ENCODE data around the gene UPP2. TPM values are rescaled to one million over a fixed set of nuclear protein-coding genes. Genes with fewer than 3 reads are reported as not detected.

Gene UPP2
- total RNA-seq, 1 donor from 2014 or later = not detected

- H3K4me1 Mint-ChIP-seq (ENCODE audit: low read depth, unreplicated experiment) = no peaks in the 10 kb centered on the region
- Histone ChIP-seq H3K27ac (ENCODE audit: low read depth, low read length) (no peak overlapping the region), H3K9me3 (ENCODE audit: insufficient read depth, low read depth, low read length) (no peaks in the 10 kb centered on the region), H3K36me3 (ENCODE audit: insufficient read depth, low read length) (no peaks in the 10 kb centered on the region), H3K4me3 (ENCODE audit: insufficient read depth, low read depth, low read length) (no peak overlapping the region), H3K9ac (ENCODE audit: low read length) (no peak overlapping the region), H3K79me2 (ENCODE audit: insufficient read depth, low read length) (no peaks in the 10 kb centered on the region), H3K4me2 (ENCODE audit: low read length) (no peak overlapping the region), H2AFZ (ENCODE audit: low read depth, low read length) (no peak overlapping the region), H4K20me1 (ENCODE audit: insufficient read depth, low read length) (no peaks in the 10 kb centered on the region), H3K4me1 (ENCODE audit: insufficient read depth, low read length) (no peaks in the 10 kb centered on the region), H3K27me3 (ENCODE audit: insufficient read depth, low read length) (no peaks in the 10 kb centered on the region)
- H3K27ac Mint-ChIP-seq (ENCODE audit: unreplicated experiment) = no peak overlapping the region
- H3K27me3 Mint-ChIP-seq (ENCODE audit: low read depth, unreplicated experiment) = peaks cover 2% of the 10 kb centered on the region
- FAIRE-seq = no peak
- no peak for TF ChIP-seq EZH2 (IDR thresholded peaks at IDR 0.05; ENCODE audit: insufficient read depth, low read length)
- TF ChIP-seq, protein P1, sequence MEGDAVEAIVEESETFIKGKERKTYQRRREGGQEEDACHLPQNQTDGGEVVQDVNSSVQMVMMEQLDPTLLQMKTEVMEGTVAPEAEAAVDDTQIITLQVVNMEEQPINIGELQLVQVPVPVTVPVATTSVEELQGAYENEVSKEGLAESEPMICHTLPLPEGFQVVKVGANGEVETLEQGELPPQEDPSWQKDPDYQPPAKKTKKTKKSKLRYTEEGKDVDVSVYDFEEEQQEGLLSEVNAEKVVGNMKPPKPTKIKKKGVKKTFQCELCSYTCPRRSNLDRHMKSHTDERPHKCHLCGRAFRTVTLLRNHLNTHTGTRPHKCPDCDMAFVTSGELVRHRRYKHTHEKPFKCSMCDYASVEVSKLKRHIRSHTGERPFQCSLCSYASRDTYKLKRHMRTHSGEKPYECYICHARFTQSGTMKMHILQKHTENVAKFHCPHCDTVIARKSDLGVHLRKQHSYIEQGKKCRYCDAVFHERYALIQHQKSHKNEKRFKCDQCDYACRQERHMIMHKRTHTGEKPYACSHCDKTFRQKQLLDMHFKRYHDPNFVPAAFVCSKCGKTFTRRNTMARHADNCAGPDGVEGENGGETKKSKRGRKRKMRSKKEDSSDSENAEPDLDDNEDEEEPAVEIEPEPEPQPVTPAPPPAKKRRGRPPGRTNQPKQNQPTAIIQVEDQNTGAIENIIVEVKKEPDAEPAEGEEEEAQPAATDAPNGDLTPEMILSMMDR (IDR thresholded peaks at IDR 0.05; ENCODE audit: insufficient read depth, low read depth, low read length) = no peak
- H3K4me3 Mint-ChIP-seq (ENCODE audit: unreplicated experiment) = no peak overlapping the region
- H3K9me3 Mint-ChIP-seq (ENCODE audit: unreplicated experiment) = no peaks in the 10 kb centered on the region
- H3K36me3 Mint-ChIP-seq (ENCODE audit: low read depth, unreplicated experiment) = no peaks in the 10 kb centered on the region
- DNase-seq (ENCODE audit: low read depth) = no peak
These were observed 26.7 kb downstream of the UPP2 start for GRCh38 chr2:158128168-158128973.

GRCh38 chr2:158129037-158129436, 27.4 kb downstream of the UPP2 start:
- H3K27ac Mint-ChIP-seq (ENCODE audit: unreplicated experiment) = no peak overlapping the region
- H3K9me3 ChIP-seq (ENCODE audit: insufficient read depth, low read depth, low read length) = no peaks in the 10 kb centered on the region
- no peak for FAIRE-seq
- no peak overlapping the region for H3K4me2 ChIP-seq (ENCODE audit: low read length)
- no peaks in the 10 kb centered on the region for H4K20me1 ChIP-seq (ENCODE audit: insufficient read depth, low read length)
- H3K27me3 ChIP-seq (ENCODE audit: insufficient read depth, low read length) = no peaks in the 10 kb centered on the region
- no peak overlapping the region for H3K27ac ChIP-seq (ENCODE audit: low read depth, low read length)
- no peaks in the 10 kb centered on the region for H3K4me1 Mint-ChIP-seq (ENCODE audit: low read depth, unreplicated experiment)
- no peaks in the 10 kb centered on the region for H3K36me3 Mint-ChIP-seq (ENCODE audit: low read depth, unreplicated experiment)
- no peaks in the 10 kb centered on the region for H3K9me3 Mint-ChIP-seq (ENCODE audit: unreplicated experiment)
- H3K79me2 ChIP-seq (ENCODE audit: insufficient read depth, low read length) = no peaks in the 10 kb centered on the region
- no peak overlapping the region for H3K9ac ChIP-seq (ENCODE audit: low read length)
- peaks cover under 1% of the 10 kb centered on the region for H3K27me3 Mint-ChIP-seq (ENCODE audit: low read depth, unreplicated experiment)
- TF ChIP-seq, protein P1 (IDR thresholded peaks at IDR 0.05; ENCODE audit: insufficient read depth, low read depth, low read length) = no peak
- no peak for TF ChIP-seq EZH2 (IDR thresholded peaks at IDR 0.05; ENCODE audit: insufficient read depth, low read length)
- no peak overlapping the region for H2AFZ ChIP-seq (ENCODE audit: low read depth, low read length)
- no peak overlapping the region for H3K4me3 Mint-ChIP-seq (ENCODE audit: unreplicated experiment)
- no peak for DNase-seq (ENCODE audit: low read depth)
- H3K36me3 ChIP-seq (ENCODE audit: insufficient read depth, low read length) = no peaks in the 10 kb centered on the region
- H3K4me3 ChIP-seq (ENCODE audit: insufficient read depth, low read depth, low read length) = no peak overlapping the region
- H3K4me1 ChIP-seq (ENCODE audit: insufficient read depth, low read length) = no peaks in the 10 kb centered on the region

DNA sequence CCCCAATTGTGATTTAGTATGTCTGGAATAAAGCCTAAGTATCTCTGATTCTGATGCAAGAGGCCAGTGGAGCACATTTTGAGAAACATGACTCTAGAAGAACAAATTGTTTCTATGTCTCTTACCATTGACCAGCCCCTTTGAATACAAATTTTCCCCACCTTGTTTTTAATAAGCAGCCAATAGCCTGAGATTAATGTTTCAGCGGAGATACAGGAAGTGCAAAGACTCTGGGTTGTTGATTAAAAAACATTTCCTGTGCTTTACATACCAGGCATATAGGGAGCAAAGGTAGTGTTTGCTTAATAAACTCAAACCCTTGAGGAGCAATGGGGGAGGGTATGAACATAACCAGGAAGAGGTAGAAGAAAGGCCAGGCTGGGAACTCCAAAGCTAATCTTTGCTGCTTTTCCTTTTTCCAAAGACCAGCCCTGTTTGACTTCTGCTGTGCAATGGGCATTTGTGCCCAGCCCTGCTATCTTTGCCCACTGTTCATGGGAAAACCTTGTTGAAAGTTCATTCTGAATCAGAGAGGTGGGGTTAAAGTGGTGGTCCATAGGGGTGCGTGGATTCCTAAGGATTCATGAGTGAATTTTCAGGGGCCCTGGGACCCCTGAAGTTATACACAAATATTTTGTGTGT, 29.3 kb downstream of the UPP2 start:
- H3K4me3 ChIP-seq (ENCODE audit: insufficient read depth, low read depth, low read length) = no peak overlapping the region
- TF ChIP-seq, protein P1 (IDR thresholded peaks at IDR 0.05; ENCODE audit: insufficient read depth, low read depth, low read length) = no peak
- TF ChIP-seq EZH2 (IDR thresholded peaks at IDR 0.05; ENCODE audit: insufficient read depth, low read length) = no peak
- Mint-ChIP-seq H3K4me3 (ENCODE audit: unreplicated experiment) (no peak overlapping the region), H3K4me1 (ENCODE audit: low read depth, unreplicated experiment) (no peaks in the 10 kb centered on the region), H3K27me3 (ENCODE audit: low read depth, unreplicated experiment) (peaks cover 2% of the 10 kb centered on the region), H3K9me3 (ENCODE audit: unreplicated experiment) (no peaks in the 10 kb centered on the region), H3K27ac (ENCODE audit: unreplicated experiment) (no peak overlapping the region), H3K36me3 (ENCODE audit: low read depth, unreplicated experiment) (no peaks in the 10 kb centered on the region)
- no peaks in the 10 kb centered on the region for H3K27me3 ChIP-seq (ENCODE audit: insufficient read depth, low read length)
- H3K4me2 ChIP-seq (ENCODE audit: low read length) = no peak overlapping the region
- DNase-seq (ENCODE audit: low read depth) (no peak), FAIRE-seq (no peak)
- no peaks in the 10 kb centered on the region for H4K20me1 ChIP-seq (ENCODE audit: insufficient read depth, low read length)
- H3K27ac ChIP-seq (ENCODE audit: low read depth, low read length) = no peak overlapping the region
- H3K4me1 ChIP-seq (ENCODE audit: insufficient read depth, low read length) = no peaks in the 10 kb centered on the region
- H2AFZ ChIP-seq (ENCODE audit: low read depth, low read length) = no peak overlapping the region
- H3K9me3 ChIP-seq (ENCODE audit: insufficient read depth, low read depth, low read length) = no peaks in the 10 kb centered on the region
- no peaks in the 10 kb centered on the region for H3K36me3 ChIP-seq (ENCODE audit: insufficient read depth, low read length)
- no peaks in the 10 kb centered on the region for H3K79me2 ChIP-seq (ENCODE audit: insufficient read depth, low read length)
- H3K9ac ChIP-seq (ENCODE audit: low read length) = no peak overlapping the region
